SK-N-SH treated with all-trans-retinoic acid at 6 μM for 48 hours (cell line): ENCODE results near the gene TSPAN33.

Experiments
- CREB5 ChIP-seq: fragments of 250-450 bp; sonication (Bioruptor Pico); IDR thresholded peaks from 2 replicates; pipeline ENCODE4 v1.5.1; 2020; ENCODE audit warnings: low read depth, mild to moderate bottlenecking, moderate library complexity
- PPARA ChIP-seq: fragments of 250-450 bp; sonication (Bioruptor Pico); IDR thresholded peaks from 2 replicates; pipeline ENCODE4 v1.5.0; 2020; ENCODE audit warnings: mild to moderate bottlenecking, borderline replicate concordance
- ZFP3 ChIP-seq: fragments of 250-450 bp; sonication (Bioruptor Pico); IDR thresholded peaks from 2 replicates; pipeline ENCODE4 v1.5.0; 2020; ENCODE audit warnings: mild to moderate bottlenecking, moderate library complexity
- ZFP30 ChIP-seq: fragments of 450-650 bp; formaldehyde crosslinking; IDR thresholded peaks from 2 replicates; pipeline ENCODE4 v1.5.0; 2022; ENCODE audit warnings: mild to moderate bottlenecking, moderate library complexity

- TF ChIP-seq PPARA (no peak), ZFP3 (CRISPR knock-in tag) (no peak), ZFP30 (CRISPR knock-in tag) (no peak), CREB5 (CRISPR knock-in tag) (no peak)
Observed at GRCh38 chr7:129212126-129212525, 67.6 kb downstream of the TSPAN33 start.
